ENCODE results near the gene HECW1.

- no peak for TF ChIP-seq CTCF (IDR thresholded peaks at IDR 0.05)
- no peak for TF ChIP-seq EZH2phosphoT487 (IDR thresholded peaks at IDR 0.05)
Measured at GRCh38 chr7:43542716-43543115, 430.3 kb downstream of the HECW1 start.

All from neural progenitor cell (in vitro differentiated cells).